ENCODE measurements around the gene TXLNB. TPM values are rescaled to one million over a fixed set of nuclear protein-coding genes. Genes with fewer than 3 reads are reported as not detected.

TXLNB gene
- total and polyA plus RNA-seq, 2 of the 13 experiments (the other 11 are each of a cell fraction or from before 2014, with no cell fraction given), result not detected

- TF ChIP-seq, protein P1, sequence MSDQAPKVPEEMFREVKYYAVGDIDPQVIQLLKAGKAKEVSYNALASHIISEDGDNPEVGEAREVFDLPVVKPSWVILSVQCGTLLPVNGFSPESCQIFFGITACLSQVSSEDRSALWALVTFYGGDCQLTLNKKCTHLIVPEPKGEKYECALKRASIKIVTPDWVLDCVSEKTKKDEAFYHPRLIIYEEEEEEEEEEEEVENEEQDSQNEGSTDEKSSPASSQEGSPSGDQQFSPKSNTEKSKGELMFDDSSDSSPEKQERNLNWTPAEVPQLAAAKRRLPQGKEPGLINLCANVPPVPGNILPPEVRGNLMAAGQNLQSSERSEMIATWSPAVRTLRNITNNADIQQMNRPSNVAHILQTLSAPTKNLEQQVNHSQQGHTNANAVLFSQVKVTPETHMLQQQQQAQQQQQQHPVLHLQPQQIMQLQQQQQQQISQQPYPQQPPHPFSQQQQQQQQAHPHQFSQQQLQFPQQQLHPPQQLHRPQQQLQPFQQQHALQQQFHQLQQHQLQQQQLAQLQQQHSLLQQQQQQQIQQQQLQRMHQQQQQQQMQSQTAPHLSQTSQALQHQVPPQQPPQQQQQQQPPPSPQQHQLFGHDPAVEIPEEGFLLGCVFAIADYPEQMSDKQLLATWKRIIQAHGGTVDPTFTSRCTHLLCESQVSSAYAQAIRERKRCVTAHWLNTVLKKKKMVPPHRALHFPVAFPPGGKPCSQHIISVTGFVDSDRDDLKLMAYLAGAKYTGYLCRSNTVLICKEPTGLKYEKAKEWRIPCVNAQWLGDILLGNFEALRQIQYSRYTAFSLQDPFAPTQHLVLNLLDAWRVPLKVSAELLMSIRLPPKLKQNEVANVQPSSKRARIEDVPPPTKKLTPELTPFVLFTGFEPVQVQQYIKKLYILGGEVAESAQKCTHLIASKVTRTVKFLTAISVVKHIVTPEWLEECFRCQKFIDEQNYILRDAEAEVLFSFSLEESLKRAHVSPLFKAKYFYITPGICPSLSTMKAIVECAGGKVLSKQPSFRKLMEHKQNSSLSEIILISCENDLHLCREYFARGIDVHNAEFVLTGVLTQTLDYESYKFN (CRISPR knock-in tag; conservative IDR thresholded peaks at IDR 0.05), result 0 out of 2 replicates have a peak, but pooled peaks have one; percentile 47
- TF ChIP-seq, protein P2, sequence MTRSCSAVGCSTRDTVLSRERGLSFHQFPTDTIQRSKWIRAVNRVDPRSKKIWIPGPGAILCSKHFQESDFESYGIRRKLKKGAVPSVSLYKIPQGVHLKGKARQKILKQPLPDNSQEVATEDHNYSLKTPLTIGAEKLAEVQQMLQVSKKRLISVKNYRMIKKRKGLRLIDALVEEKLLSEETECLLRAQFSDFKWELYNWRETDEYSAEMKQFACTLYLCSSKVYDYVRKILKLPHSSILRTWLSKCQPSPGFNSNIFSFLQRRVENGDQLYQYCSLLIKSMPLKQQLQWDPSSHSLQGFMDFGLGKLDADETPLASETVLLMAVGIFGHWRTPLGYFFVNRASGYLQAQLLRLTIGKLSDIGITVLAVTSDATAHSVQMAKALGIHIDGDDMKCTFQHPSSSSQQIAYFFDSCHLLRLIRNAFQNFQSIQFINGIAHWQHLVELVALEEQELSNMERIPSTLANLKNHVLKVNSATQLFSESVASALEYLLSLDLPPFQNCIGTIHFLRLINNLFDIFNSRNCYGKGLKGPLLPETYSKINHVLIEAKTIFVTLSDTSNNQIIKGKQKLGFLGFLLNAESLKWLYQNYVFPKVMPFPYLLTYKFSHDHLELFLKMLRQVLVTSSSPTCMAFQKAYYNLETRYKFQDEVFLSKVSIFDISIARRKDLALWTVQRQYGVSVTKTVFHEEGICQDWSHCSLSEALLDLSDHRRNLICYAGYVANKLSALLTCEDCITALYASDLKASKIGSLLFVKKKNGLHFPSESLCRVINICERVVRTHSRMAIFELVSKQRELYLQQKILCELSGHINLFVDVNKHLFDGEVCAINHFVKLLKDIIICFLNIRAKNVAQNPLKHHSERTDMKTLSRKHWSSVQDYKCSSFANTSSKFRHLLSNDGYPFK (CRISPR knock-in tag; IDR thresholded peaks at IDR 0.05; ENCODE audit: borderline replicate concordance), result no peak
These were observed 44.2 kb downstream of the TXLNB start (continued) for GRCh38 chr6:139247618-139248017.

- WGBS (ENCODE audit: low lambda C conversion rate), result 36% methylated on average over 3 of the region's 3 CpGs
- ATAC-seq, result no peak
- no peak overlapping the region for H2AFZ ChIP-seq (ENCODE audit: low read length)
- no peaks in the 10 kb centered on the region for H4K20me1 ChIP-seq (ENCODE audit: insufficient read depth, low read length)
- peaks cover 1 to 5% of the 10 kb centered on the region in 2 experiments; a peak in 2 of 5 replicates for H3K27me3 ChIP-seq (ENCODE audit: control insufficient read depth in 1 of 2, insufficient read depth in 2 of 2, low read length in 2 of 2)
- BruUV-seq (replicated peaks), result no TSS peak
- intact Hi-C loops (cut with micrococcal nuclease; ENCODE audit: unreplicated experiment), result no loop called here
- H3K36me3 ChIP-seq (replicated peaks in 1 of 2; ENCODE audit: control insufficient read depth in 1 of 2, insufficient read depth in 2 of 2, low read length in 2 of 2), result no peaks in the 10 kb centered on the region
- no peak overlapping the region for H3K27ac ChIP-seq (ENCODE audit: extremely low read length, insufficient read depth, low read length)
- H3K9ac ChIP-seq (ENCODE audit: insufficient read depth, low read depth, low read length), result no peak overlapping the region
- CTCF ChIA-PET (ENCODE audit: low intra/inter-chr PET ratio, low total read pairs), result no interaction called here
- POLR2A ChIA-PET, result no interaction called here
- H3K79me2 ChIP-seq (ENCODE audit: insufficient read depth, low read length), result no peaks in the 10 kb centered on the region
- no peak overlapping the region for H3K4me2 ChIP-seq (ENCODE audit: low read depth, low read length)
- in situ Hi-C loops (cut with HindIII; ENCODE audit: extremely low pct_ligation_motif_present, low pct_unique_long_range_greater_than_20kb), result no loop called here
- no peak for FAIRE-seq
- no peaks in the 10 kb centered on the region for H3K9me3 ChIP-seq (ENCODE audit: low read length)
- H3K4me1 ChIP-seq (ENCODE audit: insufficient read depth, low read length), result no peaks in the 10 kb centered on the region
- no peak for DNase-seq (ENCODE audit: low spot score)
- H3K4me3 ChIP-seq (replicated peaks in 1 of 3; ENCODE audit: insufficient read depth in 1 of 3, low read depth in 2 of 3, low read length in 3 of 3), result no peak overlapping the region
- TF ChIP-seq ZNF335 (CRISPR knock-in tag; IDR thresholded peaks at IDR 0.05) (no peak), PATZ1 (CRISPR knock-in tag; IDR thresholded peaks at IDR 0.05) (no peak), SIN3A (IDR thresholded peaks at IDR 0.05; ENCODE audit: borderline replicate concordance, low read depth, low read length) (no peak), BRCA1 (CRISPR knock-in tag; IDR thresholded peaks at IDR 0.05) (no peak), ISX (CRISPR knock-in tag; conservative IDR thresholded peaks at IDR 0.05) (no peak), ATRX (CRISPR knock-in tag; IDR thresholded peaks at IDR 0.05; ENCODE audit: borderline replicate concordance) (no peak), NFIB (CRISPR knock-in tag; IDR thresholded peaks at IDR 0.05; ENCODE audit: borderline replicate concordance) (no peak), THAP7 (CRISPR knock-in tag; IDR thresholded peaks at IDR 0.05) (no peak), NKX3-1 (CRISPR knock-in tag; IDR thresholded peaks at IDR 0.05) (no peak)
- TF ChIP-seq, protein P3, sequence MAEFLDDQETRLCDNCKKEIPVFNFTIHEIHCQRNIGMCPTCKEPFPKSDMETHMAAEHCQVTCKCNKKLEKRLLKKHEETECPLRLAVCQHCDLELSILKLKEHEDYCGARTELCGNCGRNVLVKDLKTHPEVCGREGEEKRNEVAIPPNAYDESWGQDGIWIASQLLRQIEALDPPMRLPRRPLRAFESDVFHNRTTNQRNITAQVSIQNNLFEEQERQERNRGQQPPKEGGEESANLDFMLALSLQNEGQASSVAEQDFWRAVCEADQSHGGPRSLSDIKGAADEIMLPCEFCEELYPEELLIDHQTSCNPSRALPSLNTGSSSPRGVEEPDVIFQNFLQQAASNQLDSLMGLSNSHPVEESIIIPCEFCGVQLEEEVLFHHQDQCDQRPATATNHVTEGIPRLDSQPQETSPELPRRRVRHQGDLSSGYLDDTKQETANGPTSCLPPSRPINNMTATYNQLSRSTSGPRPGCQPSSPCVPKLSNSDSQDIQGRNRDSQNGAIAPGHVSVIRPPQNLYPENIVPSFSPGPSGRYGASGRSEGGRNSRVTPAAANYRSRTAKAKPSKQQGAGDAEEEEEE (CRISPR knock-in tag; IDR thresholded peaks at IDR 0.05; ENCODE audit: borderline replicate concordance), result no peak
These were observed 48.3 kb downstream of the TXLNB start for GRCh38 chr6:139243536-139243935.

Measured in HepG2 (cell line).